Sigmoid colon (tissue), 7 donors: ENCODE measurements around the gene KCNK2. TPM values are rescaled to one million over a fixed set of nuclear protein-coding genes. Genes with fewer than 3 reads are reported as not detected.

Source experiments
- DNase-seq: peaks from one replicate; pipeline ENCODE4 v3.0.0-alpha.2; 2019
- H3K27ac ChIP-seq, 4 donors: fragments of 200-600 bp; sonication (generic); one replicate each; pipeline ENCODE4 v1.5.1; 2016 to 2019; ENCODE audit warnings: mild to moderate bottlenecking in 1 of 4
- H3K27me3 ChIP-seq, 3 donors: fragments of 200-600 bp; sonication (generic); one replicate each; pipeline ENCODE4 v1.5.1; 2019; ENCODE audit warnings: mild to moderate bottlenecking in 1 of 3
- H3K36me3 ChIP-seq, 4 donors: fragments of 200-600 bp; sonication (generic); one replicate each; pipeline ENCODE4 v1.5.1; 2016 to 2019
- H3K4me1 ChIP-seq, 4 donors: fragments of 200-600 bp; sonication (generic); one replicate each; pipeline ENCODE4 v1.5.1; 2017 to 2019
- H3K4me3 ChIP-seq, 4 donors: fragments of 200-600 bp; sonication (generic); one replicate each; pipeline ENCODE4 v1.5.1; 2017 to 2019; ENCODE audit warnings: mild to moderate bottlenecking in 2 of 4, moderate library complexity in 1 of 4
- H3K9me3 ChIP-seq, 4 donors: fragments of 200-600 bp in 3 of 4; sonication (generic) in 3 of 4; one replicate each; pipeline versions ENCODE4 v1.5.1 to v1.6.1; 2013 to 2019
- CTCF ChIP-seq, 4 experiments: fragments of 450-650 bp in 3 of 4; fragments of 200-600 bp in 1 of 4; IDR thresholded peaks; one replicate each; pipeline ENCODE4 v1.5.1; 2016 to 2019; ENCODE audit warnings: antibody characterized with exemption in 4 of 4, mild to moderate bottlenecking in 3 of 4, moderate library complexity in 2 of 4
- EP300 ChIP-seq, 4 donors: sonication (generic); formaldehyde crosslinking; IDR thresholded peaks; one replicate each; pipeline ENCODE4 v1.6.1; 2017; ENCODE audit warnings: antibody characterized with exemption in 4 of 4
- POLR2A ChIP-seq, 2 donors: fragments of 450-650 bp; IDR thresholded peaks; one replicate each; pipeline ENCODE4 v1.6.1; 2016; ENCODE audit warnings: antibody characterized with exemption in 2 of 2, mild to moderate bottlenecking in 2 of 2, moderate library complexity in 2 of 2
- POLR2AphosphoS5 ChIP-seq, 4 donors: sonication (generic); formaldehyde crosslinking; IDR thresholded peaks; one replicate each; pipeline ENCODE4 v1.6.1; 2017; ENCODE audit warnings: antibody characterized with exemption in 4 of 4
- WGBS, 2 donors: extraction: QIAGEN DNeasy Blood & Tissue Kit; methylation state at CpG; one replicate each; pipeline ENCODE4 v1.1.7; 2013; 5-methylcytosine and 5-hydroxymethylcytosine counted together
- intact Hi-C: fragments of 100-400 bp; cut with DNase I; formaldehyde crosslinking; loops from one replicate; pipeline ENCODE4 v1.15.1; 2023
- polyA plus RNA-seq, 3 donors: library from polyadenylated mRNA; stranded (reverse); fragments of 200-250 nt; gene quantifications; one replicate each; pipeline ENCODE4 v1.2.3, GENCODE V29; 2013
- total RNA-seq, 4 donors: library from RNA; depleted of rRNA; stranded (reverse); fragments of >200 nt; gene quantifications; one replicate each; pipeline ENCODE4 v1.1.0, GENCODE V29; 2016
- donor health status: healthy with polysubstance abuse.
- donor health status: Bipolar disorder and iron deficiency.
- donor health status: healthy.

The KCNK2 gene
- total and polyA plus RNA-seq, 7 donors, result 0.25 to 3.3 (median 0.75) TPM; not detected in 1

GRCh38 chr1:215256936-215257679, 174.6 kb downstream of the KCNK2 start:
- no peak for DNase-seq
- TF ChIP-seq EP300 (IDR thresholded peaks at IDR 0.05), result no peak
- TF ChIP-seq POLR2A (IDR thresholded peaks at IDR 0.05), result no peak
- TF ChIP-seq CTCF (IDR thresholded peaks at IDR 0.05), result no peak
- no peak for TF ChIP-seq POLR2AphosphoS5 (IDR thresholded peaks at IDR 0.05)
- no peaks in the 10 kb centered on the region for H3K4me1 ChIP-seq
- no peaks in the 10 kb centered on the region for H3K36me3 ChIP-seq
- no peaks in the 10 kb centered on the region for H3K9me3 ChIP-seq
- intact Hi-C loops, result no loop called here
- no peaks in the 10 kb centered on the region for H3K27me3 ChIP-seq
- H3K27ac ChIP-seq, result no peak overlapping the region
- 82 to 83% methylated on average over 3 of the region's 3 CpGs for WGBS, 2 donors
- no peak overlapping the region for H3K4me3 ChIP-seq

GRCh38 chr1:215260711-215261110, 178.2 kb downstream of the KCNK2 start:
- Histone ChIP-seq H3K9me3 (no peaks in the 10 kb centered on the region), H3K27ac (no peak overlapping the region), H3K36me3 (no peaks in the 10 kb centered on the region), H3K4me3 (no peak overlapping the region), H3K4me1 (no peaks in the 10 kb centered on the region), H3K27me3 (no peaks in the 10 kb centered on the region)
- DNase-seq, result no peak
- WGBS, 2 donors, result 81 to 85% methylated on average over 5 of the region's 5 CpGs
- intact Hi-C loops, result no loop called here
- TF ChIP-seq POLR2AphosphoS5 (IDR thresholded peaks at IDR 0.05), result no peak

GRCh38 chr1:215262106-215262505, 179.6 kb downstream of the KCNK2 start:
- intact Hi-C loops, result no loop called here
- WGBS, 2 donors, result 86 to 91% methylated on average over 1 of the region's 1 CpG
- Histone ChIP-seq H3K36me3 (no peaks in the 10 kb centered on the region), H3K27me3 (no peaks in the 10 kb centered on the region), H3K4me1 (no peaks in the 10 kb centered on the region), H3K4me3 (no peak overlapping the region), H3K27ac (no peak overlapping the region), H3K9me3 (no peaks in the 10 kb centered on the region)
- TF ChIP-seq EP300 (IDR thresholded peaks at IDR 0.05) (no peak), POLR2A (IDR thresholded peaks at IDR 0.05) (no peak), POLR2AphosphoS5 (IDR thresholded peaks at IDR 0.05) (no peak), CTCF (IDR thresholded peaks at IDR 0.05) (no peak)
- no peak for DNase-seq

- 74 to 85% methylated on average over 1 of the region's 1 CpG for WGBS, 2 donors
- no peak for TF ChIP-seq POLR2A (IDR thresholded peaks at IDR 0.05)
- TF ChIP-seq EP300 (IDR thresholded peaks at IDR 0.05), result no peak
- no peak for TF ChIP-seq POLR2AphosphoS5 (IDR thresholded peaks at IDR 0.05)
- H3K27ac ChIP-seq, result no peak overlapping the region
- no peaks in the 10 kb centered on the region for H3K9me3 ChIP-seq
- intact Hi-C loops, result no loop called here
- no peaks in the 10 kb centered on the region for H3K4me1 ChIP-seq
- no peaks in the 10 kb centered on the region for H3K36me3 ChIP-seq
- H3K4me3 ChIP-seq, result no peak overlapping the region
- no peak for DNase-seq
- no peaks in the 10 kb centered on the region for H3K27me3 ChIP-seq
Measured at GRCh38 chr1:215263636-215264035, 181.1 kb downstream of the KCNK2 start.

GRCh38 chr1:215264649-215265048, 182.1 kb downstream of the KCNK2 start:
- 94% methylated on average over 3 of the region's 3 CpGs for WGBS, 2 donors
- H3K27me3 ChIP-seq, result no peaks in the 10 kb centered on the region
- intact Hi-C loops, result no loop called here
- no peaks in the 10 kb centered on the region for H3K9me3 ChIP-seq
- H3K4me1 ChIP-seq, result no peaks in the 10 kb centered on the region
- no peak overlapping the region for H3K4me3 ChIP-seq
- TF ChIP-seq POLR2A (IDR thresholded peaks at IDR 0.05), result no peak
- no peak for TF ChIP-seq POLR2AphosphoS5 (IDR thresholded peaks at IDR 0.05)
- no peak for TF ChIP-seq EP300 (IDR thresholded peaks at IDR 0.05)
- no peak for TF ChIP-seq CTCF (IDR thresholded peaks at IDR 0.05)
- DNase-seq, result no peak
- no peaks in the 10 kb centered on the region for H3K36me3 ChIP-seq
- no peak overlapping the region for H3K27ac ChIP-seq

- no peak overlapping the region for H3K27ac ChIP-seq
- TF ChIP-seq EP300 (IDR thresholded peaks at IDR 0.05), result no peak
- no peak for TF ChIP-seq POLR2A (IDR thresholded peaks at IDR 0.05)
- TF ChIP-seq CTCF (IDR thresholded peaks at IDR 0.05), result no peak
- no peak for TF ChIP-seq POLR2AphosphoS5 (IDR thresholded peaks at IDR 0.05)
- no peak overlapping the region for H3K4me3 ChIP-seq
- DNase-seq, result no peak
- H3K27me3 ChIP-seq, result no peaks in the 10 kb centered on the region
- 59 to 75% methylated on average over 1 of the region's 1 CpG for WGBS, 2 donors
- intact Hi-C loops, result no loop called here
- H3K36me3 ChIP-seq, result no peaks in the 10 kb centered on the region
- no peaks in the 10 kb centered on the region for H3K9me3 ChIP-seq
- no peaks in the 10 kb centered on the region for H3K4me1 ChIP-seq
Measured at GRCh38 chr1:215267495-215267894, 185.0 kb downstream of the KCNK2 start.
